ENCODE results near the gene OR8B4. TPM values are rescaled to one million over a fixed set of nuclear protein-coding genes. Genes with fewer than 3 reads are reported as not detected.
A peak's percentile ranks its signal among the peaks of the same experiment; 100 is the strongest.

OR8B4 gene, protein sequence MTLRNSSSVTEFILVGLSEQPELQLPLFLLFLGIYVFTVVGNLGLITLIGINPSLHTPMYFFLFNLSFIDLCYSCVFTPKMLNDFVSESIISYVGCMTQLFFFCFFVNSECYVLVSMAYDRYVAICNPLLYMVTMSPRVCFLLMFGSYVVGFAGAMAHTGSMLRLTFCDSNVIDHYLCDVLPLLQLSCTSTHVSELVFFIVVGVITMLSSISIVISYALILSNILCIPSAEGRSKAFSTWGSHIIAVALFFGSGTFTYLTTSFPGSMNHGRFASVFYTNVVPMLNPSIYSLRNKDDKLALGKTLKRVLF
- not detected for total RNA-seq
- not detected for polyA plus RNA-seq
- long read RNA-seq, donor 1 = 0 reads
- long read RNA-seq, donor 2 = 0 reads
- long read RNA-seq, donor 3 = 0 reads
- long read RNA-seq, donor 4 = 0 reads
- long read RNA-seq, donor 5 = 0 reads
- long read RNA-seq, donor 6 = 0 reads
- long read RNA-seq, donor 7 = 0 reads
- long read RNA-seq, donor 8 = 0 reads
- long read RNA-seq, donor 9 = 0 reads
- long read RNA-seq, donor 10 = 0 reads

GRCh38 chr11:124424384-124424921, at the start of gene OR8B4:
OR8B4 (minus strand) TSS chr11:124424871; CDS start chr11:124424871, 0 bp downstream.
- Histone ChIP-seq H3K4me1 (replicated peaks in 1 of 2) (no peaks in the 10 kb centered on the region), H3K27ac (no peak within 1 kb of the TSS), H3K4me3 (no peak within 1 kb of the TSS), H3K27me3 (peaks cover 4% of the 10 kb centered on the region), H3K9me3 (replicated peaks in 1 of 3) (no peaks in the 10 kb centered on the region), H3K36me3 (replicated peaks in 1 of 2) (no peaks in the 10 kb centered on the region)
- intact Hi-C loops (cut with DNase I) = loop anchor here in 1 of 2 donors (5.0 kb wide), 1 partner anchor 158 kb away; no protein-coding TSS in a partner anchor
- no peak for TF ChIP-seq POLR2A (IDR thresholded peaks at IDR 0.05)
- TF ChIP-seq, protein P1, sequence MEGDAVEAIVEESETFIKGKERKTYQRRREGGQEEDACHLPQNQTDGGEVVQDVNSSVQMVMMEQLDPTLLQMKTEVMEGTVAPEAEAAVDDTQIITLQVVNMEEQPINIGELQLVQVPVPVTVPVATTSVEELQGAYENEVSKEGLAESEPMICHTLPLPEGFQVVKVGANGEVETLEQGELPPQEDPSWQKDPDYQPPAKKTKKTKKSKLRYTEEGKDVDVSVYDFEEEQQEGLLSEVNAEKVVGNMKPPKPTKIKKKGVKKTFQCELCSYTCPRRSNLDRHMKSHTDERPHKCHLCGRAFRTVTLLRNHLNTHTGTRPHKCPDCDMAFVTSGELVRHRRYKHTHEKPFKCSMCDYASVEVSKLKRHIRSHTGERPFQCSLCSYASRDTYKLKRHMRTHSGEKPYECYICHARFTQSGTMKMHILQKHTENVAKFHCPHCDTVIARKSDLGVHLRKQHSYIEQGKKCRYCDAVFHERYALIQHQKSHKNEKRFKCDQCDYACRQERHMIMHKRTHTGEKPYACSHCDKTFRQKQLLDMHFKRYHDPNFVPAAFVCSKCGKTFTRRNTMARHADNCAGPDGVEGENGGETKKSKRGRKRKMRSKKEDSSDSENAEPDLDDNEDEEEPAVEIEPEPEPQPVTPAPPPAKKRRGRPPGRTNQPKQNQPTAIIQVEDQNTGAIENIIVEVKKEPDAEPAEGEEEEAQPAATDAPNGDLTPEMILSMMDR (IDR thresholded peaks at IDR 0.05) = no peak
- WGBS, 4 donors = 75 to 90% (median 89%) methylated on average over 2 of the region's 2 CpGs
- no peak for DNase-seq

GRCh38 chr11:124474079-124474478, 49.4 kb upstream of the OR8B4 start:
- Histone ChIP-seq H3K36me3 (replicated peaks in 1 of 2) (no peaks in the 10 kb centered on the region), H3K9me3 (replicated peaks in 1 of 3) (no peaks in the 10 kb centered on the region), H3K27ac (no peak overlapping the region), H3K4me3 (no peak overlapping the region), H3K4me1 (replicated peaks in 1 of 2) (no peaks in the 10 kb centered on the region), H3K27me3 (peaks cover 3% of the 10 kb centered on the region)
- no peak for DNase-seq
- 55 to 71% (median 62%) methylated on average over 1 of the region's 1 CpG for WGBS, 4 donors
- intact Hi-C loops (cut with DNase I) = no loop called here
- no peak for TF ChIP-seq POLR2A (IDR thresholded peaks at IDR 0.05)
- TF ChIP-seq, protein P1 (IDR thresholded peaks at IDR 0.05) = no peak

GRCh38 chr11:124473476-124473875, 48.8 kb upstream of the OR8B4 start:
- 49 to 74% (median 57%) methylated on average over 1 of the region's 1 CpG for WGBS, 4 donors
- Histone ChIP-seq H3K4me1 (replicated peaks in 1 of 2) (no peaks in the 10 kb centered on the region), H3K27ac (no peak overlapping the region), H3K4me3 (no peak overlapping the region), H3K36me3 (replicated peaks in 1 of 2) (no peaks in the 10 kb centered on the region), H3K9me3 (replicated peaks in 1 of 3) (no peaks in the 10 kb centered on the region), H3K27me3 (peaks cover 3% of the 10 kb centered on the region)
- DNase-seq = no peak
- TF ChIP-seq, protein P1 (IDR thresholded peaks at IDR 0.05) = no peak
- TF ChIP-seq POLR2A (IDR thresholded peaks at IDR 0.05) = no peak
- intact Hi-C loops (cut with DNase I) = no loop called here

- H3K4me1 ChIP-seq (replicated peaks in 1 of 2) = no peaks in the 10 kb centered on the region
- H3K4me3 ChIP-seq = no peak overlapping the region
- no peaks in the 10 kb centered on the region for H3K9me3 ChIP-seq (replicated peaks in 1 of 3)
- 59 to 64% (median 62%) methylated on average over 11 of the region's 11 CpGs for WGBS, 4 donors
- TF ChIP-seq, protein P1 (IDR thresholded peaks at IDR 0.05) = no peak
- TF ChIP-seq POLR2A (IDR thresholded peaks at IDR 0.05) = no peak
- H3K36me3 ChIP-seq (replicated peaks in 1 of 2) = no peaks in the 10 kb centered on the region
- no peaks in the 10 kb centered on the region for H3K27me3 ChIP-seq
- no peak overlapping the region for H3K27ac ChIP-seq
- peak in 1 of 7 donors; percentile 6 for DNase-seq
- intact Hi-C loops (cut with DNase I) = no loop called here
Observed at GRCh38 chr11:124470561-124471227, 46.0 kb upstream of the OR8B4 start.

All from adrenal gland (tissue), 19 donors.